Natural killer cell treated with Interleukin-12 subunit alpha and Interleukin-12 subunit beta and Interleukin-15 and Interleukin-18, amount 100 ng/mL, for 72 hours (primary cell): Measurements from ENCODE around the gene ALDH1L2. TPM values are rescaled to one million over a fixed set of nuclear protein-coding genes. Genes with fewer than 3 reads are reported as not detected.
"Not testable (repeated sequence)": the region's sequence is repeated elsewhere in the genome, so short reads cannot be mapped to it uniquely, and the experiment has no call there.

Experiments
- ATAC-seq, 2 donors: fragments of 150-1000 bp; cut with Tn5 transposase in 1 of 2; sonication (Bioruptor Pico), chemical (Tn5 transposase) in 1 of 2; 2 replicates each; pipeline ENCODE4 v1.10.0; 2021
- DNase-seq: peaks from one replicate; pipeline ENCODE4 v3.0.0; 2022; ENCODE audit warnings: low spot score
- H3K27ac Mint-ChIP-seq, 2 donors: 1 replicate in 1 of 2; 2 replicates in 1 of 2; pipeline ENCODE4 v1.8.0; 2022; ENCODE audit warnings: mixed read lengths in 2 of 2, mild to moderate bottlenecking in 1 of 2, moderate library complexity in 1 of 2
- H3K27me3 Mint-ChIP-seq, 2 donors: 1 replicate in 1 of 2; 2 replicates in 1 of 2; pipeline ENCODE4 v1.8.0; 2022; ENCODE audit warnings: mixed read lengths in 2 of 2
- H3K36me3 Mint-ChIP-seq: one replicate; pipeline ENCODE4 v1.8.0; 2022; ENCODE audit warnings: mixed read lengths
- H3K4me1 Mint-ChIP-seq, 2 donors: 1 replicate in 1 of 2; 2 replicates in 1 of 2; pipeline ENCODE4 v1.8.0; 2022; ENCODE audit warnings: low read depth in 2 of 2, mixed read lengths in 2 of 2, mild to moderate bottlenecking in 1 of 2
- H3K4me3 Mint-ChIP-seq: one replicate; pipeline ENCODE4 v1.8.0; 2022; ENCODE audit warnings: mixed read lengths
- H3K9me3 Mint-ChIP-seq: 2 replicates; pipeline ENCODE4 v1.8.0; 2022; ENCODE audit warnings: mixed read lengths
- total RNA-seq, 2 donors: library from RNA; stranded (reverse); gene quantifications; one replicate each; pipeline ENCODE4 v1.2.3, GENCODE V29; 2022

The ALDH1L2 gene
- total RNA-seq, 2 donors from 2014 or later: 0.22 to 0.29 TPM

- H3K27ac Mint-ChIP-seq: no peak overlapping the region
- H3K27me3 Mint-ChIP-seq: no peaks in the 10 kb centered on the region
- no peak overlapping the region for H3K4me3 Mint-ChIP-seq
- H3K36me3 Mint-ChIP-seq: peaks cover 39% of the 10 kb centered on the region
- H3K4me1 Mint-ChIP-seq: no peaks in the 10 kb centered on the region
- ATAC-seq: no peak
- DNase-seq: no peak
- H3K9me3 Mint-ChIP-seq: peaks cover 11% of the 10 kb centered on the region
Measured at GRCh38 chr12:105013892-105014291, 70.4 kb downstream of the ALDH1L2 start.

DNA sequence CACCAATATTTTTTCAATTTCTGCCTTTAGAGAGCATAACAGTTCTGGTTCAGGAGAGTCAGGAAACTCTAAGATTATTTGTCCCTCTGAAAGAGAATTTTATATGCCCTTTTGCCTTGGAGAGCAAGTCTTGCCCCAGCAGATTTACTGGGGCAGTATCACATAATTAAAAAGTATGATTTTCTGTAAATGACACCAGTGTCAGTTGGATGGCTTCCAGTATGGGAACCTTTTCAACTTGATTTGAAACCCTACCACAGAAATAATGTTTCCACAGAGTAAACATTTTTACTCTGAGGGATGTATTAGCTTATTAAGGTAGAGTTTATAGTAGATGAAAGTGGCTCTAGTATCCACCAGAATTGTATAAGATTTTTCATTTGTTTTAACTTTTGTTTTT lies 82.8 kb downstream of the ALDH1L2 start:
- ATAC-seq: no peak
- no peak overlapping the region for H3K4me3 Mint-ChIP-seq
- no peak for DNase-seq
- peaks cover 53% of the 10 kb centered on the region for H3K36me3 Mint-ChIP-seq
- peaks cover 0 to 7% of the 10 kb centered on the region in 2 donors for H3K4me1 Mint-ChIP-seq
- no peaks in the 10 kb centered on the region for H3K9me3 Mint-ChIP-seq
- H3K27me3 Mint-ChIP-seq: no peaks in the 10 kb centered on the region
- no peak overlapping the region for H3K27ac Mint-ChIP-seq

GRCh38 chr12:104999347-104999685 lies 84.9 kb downstream of the ALDH1L2 start:
- no peak overlapping the region for H3K4me3 Mint-ChIP-seq

DNA sequence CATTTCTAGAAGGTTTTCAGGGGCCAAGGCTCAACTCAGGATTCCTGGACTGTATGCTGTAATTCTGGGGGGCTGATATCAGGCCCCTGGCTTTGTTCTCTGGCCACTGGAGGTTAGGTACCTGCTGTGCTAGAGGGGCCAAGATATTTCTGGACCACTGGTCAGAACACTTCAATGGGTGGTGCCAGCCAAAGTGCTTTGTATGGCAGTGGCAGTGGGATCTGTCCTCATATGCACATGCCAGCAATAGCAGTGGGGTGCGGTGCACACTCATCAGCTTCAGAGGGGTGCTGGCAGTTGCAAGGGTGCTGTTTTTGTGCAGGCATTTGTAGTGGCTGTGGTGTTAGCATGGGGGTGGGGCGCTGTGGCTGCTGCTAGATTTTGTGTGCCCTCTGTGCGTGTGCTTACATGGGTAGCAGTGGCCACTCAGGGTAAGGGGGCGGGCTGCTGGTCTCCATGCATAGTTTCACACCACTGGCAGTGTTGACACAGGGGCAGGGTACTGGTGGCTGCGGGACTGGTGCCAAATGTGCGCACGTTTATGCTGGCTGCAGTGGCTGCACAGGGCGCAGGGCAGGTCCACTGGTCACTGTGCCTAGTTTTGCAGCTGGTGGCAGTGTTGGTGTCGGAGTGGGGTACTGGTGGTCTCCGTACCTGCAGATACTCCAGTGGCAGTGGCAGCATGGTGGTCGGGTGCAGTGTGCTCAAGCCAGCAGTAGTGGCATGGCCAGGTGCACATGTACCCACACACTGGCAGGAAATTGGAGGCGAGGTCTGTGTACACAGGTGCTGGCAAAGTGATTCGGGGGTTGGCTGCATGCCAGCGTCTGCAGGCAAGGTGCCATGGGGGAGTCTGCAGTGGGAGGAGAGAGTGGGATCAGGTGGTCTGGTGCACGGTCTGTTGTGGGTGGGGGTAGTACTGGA lies 85.6 kb downstream of the ALDH1L2 start:
- no peak for DNase-seq
- Mint-ChIP-seq H3K4me3 (no peak overlapping the region), H3K36me3 (peaks cover 47% of the 10 kb centered on the region), H3K27me3 (no peaks in the 10 kb centered on the region), H3K4me1 (peaks cover 0 to 7% of the 10 kb centered on the region in 2 donors), H3K27ac (no peak overlapping the region), H3K9me3 (no peaks in the 10 kb centered on the region)
- no peak for ATAC-seq

More at GRCh38 chr12:104999347-104999685, 84.9 kb downstream of the ALDH1L2 start:
- Mint-ChIP-seq H3K27me3 (no peaks in the 10 kb centered on the region), H3K36me3 (peaks cover 45% of the 10 kb centered on the region), H3K4me1 (peaks cover 0 to 7% of the 10 kb centered on the region in 2 donors), H3K27ac (no peak overlapping the region), H3K9me3 (no peaks in the 10 kb centered on the region)
- DNase-seq (no peak), ATAC-seq (no peak)

- no peaks in the 10 kb centered on the region for H3K27me3 Mint-ChIP-seq
- DNase-seq: no peak
- no peak overlapping the region for H3K4me3 Mint-ChIP-seq
- peaks cover 51% of the 10 kb centered on the region for H3K36me3 Mint-ChIP-seq
- H3K27ac Mint-ChIP-seq: no peak overlapping the region
- no peaks in the 10 kb centered on the region for H3K9me3 Mint-ChIP-seq
- no peak for ATAC-seq
- H3K4me1 Mint-ChIP-seq: peaks cover 0 to 7% of the 10 kb centered on the region in 2 donors
Measured at GRCh38 chr12:104997541-104997940, 86.7 kb downstream of the ALDH1L2 start.

GRCh38 chr12:104994336-104994735 lies 89.9 kb downstream of the ALDH1L2 start:
- ATAC-seq (no peak), DNase-seq (no peak)
- no peak overlapping the region for H3K4me3 Mint-ChIP-seq
- no peaks in the 10 kb centered on the region for H3K27me3 Mint-ChIP-seq
- H3K36me3 Mint-ChIP-seq: peaks cover 37% of the 10 kb centered on the region
- H3K27ac Mint-ChIP-seq: no peak overlapping the region
- H3K4me1 Mint-ChIP-seq: peaks cover 5 to 9% of the 10 kb centered on the region in 2 donors
- no peaks in the 10 kb centered on the region for H3K9me3 Mint-ChIP-seq

GRCh38 chr12:104991565-104992128 lies 92.6 kb downstream of the ALDH1L2 start:
- Mint-ChIP-seq H3K4me1 (peaks cover 18 to 24% of the 10 kb centered on the region in 2 donors), H3K27ac (no peak overlapping the region), H3K4me3 (no peak overlapping the region), H3K27me3 (no peaks in the 10 kb centered on the region), H3K9me3 (no peaks in the 10 kb centered on the region), H3K36me3 (peaks cover 26% of the 10 kb centered on the region)
- no peak for ATAC-seq
- no peak for DNase-seq

DNA sequence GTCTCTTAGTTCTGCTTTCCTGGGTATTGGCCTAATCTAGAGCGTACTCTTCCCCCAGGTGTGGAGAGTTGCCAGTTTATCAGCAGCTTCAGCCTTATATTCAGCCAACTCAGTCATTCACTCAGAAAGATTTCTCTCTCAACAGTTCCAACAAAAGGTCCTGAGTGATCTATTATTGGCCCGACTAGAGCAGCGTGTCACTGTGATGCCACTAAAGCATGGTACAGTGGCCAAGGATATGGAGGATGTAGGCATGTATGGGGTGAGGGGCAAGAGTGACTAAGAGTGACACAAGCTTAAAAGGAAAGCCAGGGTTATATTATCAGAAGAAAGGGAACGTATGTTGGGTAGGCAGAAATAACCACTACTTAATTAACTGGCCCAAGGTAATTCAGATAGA lies 93.3 kb downstream of the ALDH1L2 start:
- Mint-ChIP-seq H3K4me3 (no peak overlapping the region), H3K27ac (no peak overlapping the region), H3K36me3 (peaks cover 25% of the 10 kb centered on the region), H3K4me1 (peaks cover 18 to 25% of the 10 kb centered on the region in 2 donors), H3K27me3 (no peaks in the 10 kb centered on the region), H3K9me3 (no peaks in the 10 kb centered on the region)
- no peak for DNase-seq
- no peak for ATAC-seq

GRCh38 chr12:104986022-104986941 lies 98.0 kb downstream of the ALDH1L2 start, which contains the start of gene NOPCHAP1:
Gene NOPCHAP1 (plus strand): TSS chr12:104986316. CDS start chr12:104986353, 37 bp downstream.
- H3K4me3 Mint-ChIP-seq: peak within 1 kb of the TSS; percentile 81

GRCh38 chr12:104985206-104985605 lies 99.1 kb downstream of the ALDH1L2 start:
- Mint-ChIP-seq H3K9me3 (no peaks in the 10 kb centered on the region), H3K27ac (no peak overlapping the region)
- no peak for ATAC-seq

More at GRCh38 chr12:104986022-104986941, 98.0 kb downstream of the ALDH1L2 start, which contains the start of gene NOPCHAP1:
- DNase-seq (peak; percentile 89), ATAC-seq (peak; percentile 99 to 100)
- Mint-ChIP-seq H3K4me1 (peaks cover 27 to 31% of the 10 kb centered on the region in 2 donors), H3K27me3 (peaks cover 4 to 5% of the 10 kb centered on the region in 2 donors), H3K9me3 (no peaks in the 10 kb centered on the region), H3K27ac (peak within 1 kb of the TSS in 1 of 2 donors; percentile 5), H3K36me3 (peaks cover 12% of the 10 kb centered on the region)

GRCh38 chr12:104977688-104978087 lies 106.6 kb downstream of the ALDH1L2 start:
- H3K9me3 Mint-ChIP-seq, H3K27ac Mint-ChIP-seq, H3K36me3 Mint-ChIP-seq: not testable (repeated sequence)

More at GRCh38 chr12:104985206-104985605, 99.1 kb downstream of the ALDH1L2 start:
- Mint-ChIP-seq H3K36me3 (peaks cover 12% of the 10 kb centered on the region), H3K4me3 (peak overlapping the region; percentile 81), H3K4me1 (peaks cover 27 to 31% of the 10 kb centered on the region in 2 donors), H3K27me3 (peaks cover 8 to 11% of the 10 kb centered on the region in 2 donors)
- DNase-seq: no peak

GRCh38 chr12:104976703-104977102 lies 107.6 kb downstream of the ALDH1L2 start:
- H3K27ac Mint-ChIP-seq: no peak overlapping the region
- peaks cover 0 to 6% of the 10 kb centered on the region in 2 donors for H3K4me1 Mint-ChIP-seq
- no peaks in the 10 kb centered on the region for H3K36me3 Mint-ChIP-seq
- H3K4me3 Mint-ChIP-seq: no peak overlapping the region
- DNase-seq (no peak), ATAC-seq (no peak)
- H3K9me3 Mint-ChIP-seq: no peaks in the 10 kb centered on the region
- peaks cover 7% of the 10 kb centered on the region in 2 donors for H3K27me3 Mint-ChIP-seq

More at GRCh38 chr12:104977688-104978087, 106.6 kb downstream of the ALDH1L2 start:
- H3K4me3 Mint-ChIP-seq, H3K27me3 Mint-ChIP-seq, DNase-seq, ATAC-seq, H3K4me1 Mint-ChIP-seq: not testable (repeated sequence)
